Activated CD4-positive, CD25-positive, alpha-beta regulatory T cell (primary cell): Measurements from ENCODE around the gene CAPN14.
A peak's percentile ranks its signal among the peaks of the same experiment; 100 is the strongest.

ENCODE experiments used
- DNase-seq, 4 experiments: peaks; one replicate each; lab custom pipeline; 2025; lab: John Stamatoyannopoulos, UW

CAPN14 gene

GRCh38 chr2:31243053-31243452 lies 25.7 kb upstream of the CAPN14 start:
- DNase-seq = no peak

DNA sequence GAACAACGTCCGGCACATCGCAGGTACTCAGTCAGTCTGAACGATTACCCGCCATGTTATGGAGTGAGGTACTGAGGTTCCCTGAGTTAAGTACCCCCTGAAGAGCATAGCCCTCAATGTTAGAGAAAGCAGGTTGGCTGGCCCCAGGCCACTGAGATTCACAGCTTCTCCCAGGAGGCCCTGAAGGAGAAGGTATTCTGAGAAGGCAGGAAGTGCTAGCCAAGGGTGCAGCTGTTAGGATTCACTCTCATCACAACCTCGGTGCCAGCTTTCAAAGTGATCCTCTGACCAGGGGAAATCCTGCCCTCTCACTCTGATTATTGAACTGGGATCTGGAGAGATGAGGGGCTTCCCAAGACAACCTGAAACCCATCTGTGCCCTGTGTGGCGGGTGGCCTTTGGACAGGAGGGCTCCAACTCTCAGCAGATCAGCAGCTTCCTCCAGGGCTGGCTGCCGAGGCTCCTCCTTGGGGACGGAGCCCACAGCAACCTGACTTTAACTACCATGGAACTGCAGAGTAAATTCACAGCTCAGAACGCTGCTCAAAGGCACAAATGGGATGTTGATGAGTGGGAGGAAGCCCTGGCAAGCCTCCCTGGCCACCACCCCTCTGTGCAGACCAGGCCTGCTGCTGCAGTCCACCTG lies 24.4 kb upstream of the CAPN14 start:
- no peak for DNase-seq

- no peak for DNase-seq
These were observed 23.4 kb upstream of the CAPN14 start for GRCh38 chr2:31240381-31241365.

GRCh38 chr2:31239593-31240177 lies 22.4 kb upstream of the CAPN14 start:
- DNase-seq = no peak

DNA sequence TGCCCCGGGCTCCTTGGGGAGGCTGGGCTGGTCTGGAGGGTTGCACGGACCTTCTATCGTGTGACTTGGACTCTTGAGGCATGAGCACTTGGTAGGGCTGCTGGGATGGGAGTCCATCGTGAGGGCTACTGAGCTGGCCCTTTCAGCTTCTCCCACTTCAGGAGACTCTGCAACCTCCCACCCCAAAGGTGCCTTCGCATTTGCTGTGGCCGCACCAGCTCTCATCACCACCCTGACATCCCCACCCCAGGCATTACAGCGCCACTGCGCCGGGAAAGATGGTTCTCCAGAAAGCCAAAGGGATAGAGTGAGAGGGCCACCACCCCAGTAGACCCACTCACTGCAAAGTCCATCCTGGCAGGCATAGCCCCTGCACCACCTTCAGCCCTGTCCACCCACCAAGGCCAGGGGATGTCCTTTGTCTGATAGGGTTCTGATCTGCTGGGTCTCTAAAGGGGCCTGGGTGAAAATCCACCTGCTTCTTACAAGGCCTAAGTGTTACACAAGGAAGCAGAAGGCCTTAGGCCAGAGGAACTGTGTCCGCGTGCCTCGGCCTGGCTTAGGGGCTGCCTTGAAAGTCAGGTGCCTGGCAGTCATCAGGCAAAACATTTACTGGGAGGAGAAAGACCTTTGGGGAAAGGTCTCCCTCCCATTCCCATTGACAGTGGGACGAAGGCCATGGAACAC lies 21.7 kb upstream of the CAPN14 start:
- no peak for DNase-seq

DNA sequence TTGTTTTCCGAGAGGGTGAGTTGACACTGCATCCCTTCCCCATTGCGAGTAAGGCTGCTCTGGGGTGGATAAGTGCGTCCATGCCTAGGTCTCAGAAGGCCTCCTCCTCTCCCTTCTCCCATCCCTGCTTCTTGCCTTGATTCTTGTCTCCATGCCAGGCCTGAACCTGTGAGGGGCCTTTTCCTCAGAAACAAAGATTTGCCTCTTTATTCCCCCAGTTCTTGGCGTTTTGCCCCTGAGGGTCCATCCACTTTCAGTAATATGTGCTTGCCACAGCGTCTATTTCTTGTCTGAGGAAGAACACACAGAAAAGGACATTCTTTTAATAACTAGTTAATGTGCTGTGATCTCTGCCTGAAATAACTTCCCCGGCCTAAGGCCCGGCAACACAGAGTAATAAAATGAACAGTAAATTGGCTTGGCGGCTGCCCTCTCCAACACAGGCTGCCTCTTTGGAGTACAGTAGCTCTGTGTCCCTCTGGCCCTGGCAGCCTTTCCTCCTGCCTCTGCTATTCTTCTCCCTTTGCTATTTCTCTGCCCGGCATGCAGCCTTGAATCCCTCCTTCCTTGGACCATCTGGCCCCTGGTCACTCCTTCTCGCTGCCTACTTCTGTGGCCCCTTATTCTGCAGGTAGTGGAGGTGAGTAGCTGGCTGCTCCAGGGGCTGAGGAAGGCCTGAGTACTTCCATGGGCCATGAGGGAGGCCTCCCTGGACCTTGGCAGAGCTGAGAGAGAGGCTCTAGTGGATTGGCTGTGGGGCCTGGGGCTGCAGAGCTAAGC lies 21.0 kb upstream of the CAPN14 start:
- DNase-seq = no peak

- no peak for DNase-seq
These were observed 20.2 kb upstream of the CAPN14 start for GRCh38 chr2:31237348-31238017.

DNA sequence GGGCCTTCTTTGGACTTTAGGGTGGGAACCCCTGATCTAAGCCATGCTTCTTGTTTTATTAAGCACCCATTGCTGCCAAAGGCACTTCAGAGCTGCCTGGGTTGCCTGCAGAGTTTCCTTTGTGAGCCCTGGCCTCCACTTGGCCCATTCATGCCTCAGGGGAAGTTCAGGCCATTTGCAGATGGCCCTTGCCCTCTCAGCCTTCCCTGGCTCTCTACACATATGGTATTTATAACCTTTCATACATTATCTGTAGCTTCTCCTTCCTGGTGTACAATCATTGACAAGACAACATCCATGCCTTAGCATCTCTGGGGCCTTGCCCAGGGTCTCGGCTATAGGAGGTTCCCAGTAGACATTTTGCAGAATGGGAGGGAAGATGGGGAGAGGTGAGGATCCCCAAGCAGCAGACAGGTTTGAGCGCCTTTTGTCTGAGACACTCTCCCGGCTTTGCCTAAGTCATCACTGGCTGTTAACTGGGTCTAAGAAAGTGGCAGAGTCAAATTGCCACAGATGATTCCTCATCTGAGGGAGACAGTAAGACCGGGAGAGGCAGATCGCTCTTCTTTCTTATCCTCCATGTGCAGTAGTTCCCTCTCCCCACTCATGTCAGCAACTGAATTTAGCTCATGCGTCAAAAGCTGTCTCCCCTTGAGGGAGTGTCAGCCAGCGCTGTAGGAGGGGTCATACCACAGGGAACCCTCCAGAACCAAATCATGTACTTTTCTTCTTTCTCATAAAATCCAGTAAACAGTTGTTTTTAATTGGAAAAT lies 19.3 kb upstream of the CAPN14 start:
- DNase-seq = no peak

DNA sequence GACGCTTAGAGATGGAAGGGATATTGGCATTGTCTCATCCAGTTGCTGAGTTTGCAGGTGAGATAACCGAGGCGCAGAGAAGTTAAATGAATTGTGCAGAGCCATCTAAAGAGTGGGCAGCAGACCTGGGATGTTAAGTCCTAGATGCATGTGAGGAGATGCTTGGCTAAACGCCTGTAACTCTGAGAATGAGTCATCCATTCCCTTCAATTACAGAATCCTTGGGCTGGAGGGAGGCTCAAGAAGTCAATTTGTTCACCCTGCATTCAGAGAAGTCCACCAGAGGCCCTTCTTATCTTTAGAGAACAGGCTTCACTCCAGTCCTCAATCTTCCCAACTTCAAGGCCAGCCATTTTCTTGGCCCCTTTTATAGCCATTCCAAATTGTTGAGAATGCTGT lies 18.2 kb upstream of the CAPN14 start:
- DNase-seq = no peak

GRCh38 chr2:31234683-31235503 lies 17.6 kb upstream of the CAPN14 start:
- no peak for DNase-seq

- DNase-seq = peak; percentile 60 to 62 (median 60)
These were observed 16.7 kb upstream of the CAPN14 start, which contains the start of gene EHD3 for GRCh38 chr2:31233741-31234682. EHD3 (plus strand) TSS chr2:31234152; CDS start chr2:31234622, 470 bp downstream.

DNA sequence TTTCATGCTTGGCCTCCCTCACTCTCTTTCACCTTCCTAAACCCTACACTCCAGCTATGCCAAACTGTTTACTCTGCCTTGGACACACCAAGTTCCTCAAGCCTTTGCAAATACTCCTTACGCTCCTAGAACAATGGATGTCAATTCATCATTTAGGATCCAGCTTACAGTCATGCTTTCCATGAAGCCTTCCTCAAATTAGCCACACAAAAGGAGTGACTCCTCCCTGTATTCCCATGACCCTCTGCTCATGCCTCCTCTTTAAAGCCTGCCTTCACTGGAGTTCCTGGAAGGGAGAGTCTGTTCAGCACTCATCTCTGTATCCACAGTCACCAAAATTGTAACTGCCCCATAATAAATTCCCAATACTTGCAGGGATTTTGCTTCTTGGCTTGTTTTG lies 15.9 kb upstream of the CAPN14 start:
- DNase-seq = no peak

GRCh38 chr2:31232586-31232985 lies 15.3 kb upstream of the CAPN14 start:
- DNase-seq = no peak

- DNase-seq = no peak
These were observed 14.4 kb upstream of the CAPN14 start for GRCh38 chr2:31231571-31232302.

DNA sequence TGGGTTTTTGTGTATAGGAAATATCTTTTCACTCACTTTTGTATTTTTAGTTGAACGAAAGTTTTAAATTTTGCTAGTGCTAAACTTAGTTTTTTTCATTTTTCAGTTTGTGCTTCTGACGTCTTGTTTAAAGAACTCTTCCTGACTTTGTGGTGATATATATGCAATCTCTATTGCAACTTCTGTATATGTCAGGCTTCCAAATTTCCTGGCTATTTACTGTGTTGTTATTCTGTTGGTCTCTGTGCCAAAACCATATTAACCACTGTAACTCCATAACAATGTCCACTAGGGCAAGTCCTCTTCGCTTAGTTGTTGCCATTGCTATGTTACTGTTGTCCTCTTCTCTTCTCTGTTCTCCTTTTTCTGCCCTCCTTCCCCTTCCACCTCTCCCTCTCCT lies 13.4 kb upstream of the CAPN14 start:
- DNase-seq = no peak

DNA sequence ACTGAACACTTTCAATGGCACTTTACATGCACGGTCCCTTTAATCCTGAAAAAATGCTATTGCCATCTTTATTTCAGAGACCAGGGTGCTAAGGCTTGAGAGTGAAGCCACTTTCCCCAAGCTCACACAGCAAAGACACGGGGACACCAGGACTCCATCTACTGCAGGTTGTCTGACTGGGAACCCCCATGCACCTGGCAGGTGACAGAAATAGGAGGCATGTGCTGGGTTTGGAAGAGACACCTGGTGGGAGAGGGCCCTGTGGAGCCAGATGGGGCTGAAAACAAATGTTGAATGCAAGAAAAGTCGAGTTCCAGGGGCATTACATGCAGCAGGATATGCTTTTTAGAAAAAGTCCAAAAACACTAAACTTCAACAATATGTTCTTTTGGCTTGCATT lies 11.4 kb upstream of the CAPN14 start:
- DNase-seq = no peak

- no peak for DNase-seq
These were observed 10.4 kb upstream of the CAPN14 start for GRCh38 chr2:31227711-31228125.
